22Rv1 (cell line): ENCODE data around the gene UCKL1.

Experiments
- CTCF ChIP-seq: fragments of 450-650 bp; IDR thresholded peaks from 2 replicates; pipeline ENCODE4 v1.5.1; 2017; ENCODE audit warnings: mild to moderate bottlenecking
- ZFX ChIP-seq: fragments of 450-650 bp; IDR thresholded peaks from 2 replicates; pipeline ENCODE4 v1.6.1; 2017; ENCODE audit warnings: antibody characterized with exemption, borderline replicate concordance

- TF ChIP-seq CTCF (no peak), ZFX (no peak)
These were observed 862 bp downstream of the UCKL1 start for GRCh38 chr20:63955281-63955826.
